BJ (cell line): ENCODE results near the gene PLD2. TPM values are rescaled to one million over a fixed set of nuclear protein-coding genes. Genes with fewer than 3 reads are reported as not detected.

Experiments used
- CTCF ChIA-PET: fragments of 350-600 bp; formaldehyde crosslinking; extraction: SDS; loops from one replicate; lab custom pipeline; 2021; ENCODE audit warnings: antibody characterized with exemption, inconsistent platforms; lab: Yijun Ruan, JAX
- POLR2A ChIA-PET: fragments of 300-600 bp; sonication (Branson Sonifier 250); formaldehyde crosslinking; extraction: SDS; loops from one replicate; lab custom pipeline; 2021; ENCODE audit warnings: antibody characterized with exemption; lab: Charles Lee
- DNase-seq: peaks from one replicate; pipeline ENCODE4 v3.0.0-alpha.2; 2011; ENCODE audit warnings: low read depth
- H3K27me3 ChIP-seq: 2 replicates; pipeline ENCODE4 v1.6.0; 2011; ENCODE audit warnings: low read length; ENCODE audit not compliant: control insufficient read depth, insufficient read depth
- H3K36me3 ChIP-seq: 2 replicates; pipeline ENCODE4 v1.5.1; 2011; ENCODE audit warnings: low read length; ENCODE audit not compliant: control insufficient read depth, insufficient read depth
- H3K4me3 ChIP-seq: 2 replicates; pipeline ENCODE4 v1.5.1; 2011; ENCODE audit warnings: low read depth, mild to moderate bottlenecking, control low read depth, low read length
- polyA plus RNA-seq: library from polyadenylated mRNA; depleted of rRNA; stranded (reverse); fragments of >200 nt; gene quantifications from 2 replicates; pipeline ENCODE4 v1.2.3, GENCODE V29; 2011
- TF ChIP-seq, protein P1 (sequence below): IDR thresholded peaks from 2 replicates; pipeline ENCODE4 v1.5.1; 2011; ENCODE audit warnings: low read depth, mild to moderate bottlenecking, control low read depth, inconsistent platforms, low read length, moderate library complexity; ENCODE audit not compliant: insufficient read depth

PLD2 gene
- polyA plus RNA-seq, 1 experiment = 34.1 TPM

DNA sequence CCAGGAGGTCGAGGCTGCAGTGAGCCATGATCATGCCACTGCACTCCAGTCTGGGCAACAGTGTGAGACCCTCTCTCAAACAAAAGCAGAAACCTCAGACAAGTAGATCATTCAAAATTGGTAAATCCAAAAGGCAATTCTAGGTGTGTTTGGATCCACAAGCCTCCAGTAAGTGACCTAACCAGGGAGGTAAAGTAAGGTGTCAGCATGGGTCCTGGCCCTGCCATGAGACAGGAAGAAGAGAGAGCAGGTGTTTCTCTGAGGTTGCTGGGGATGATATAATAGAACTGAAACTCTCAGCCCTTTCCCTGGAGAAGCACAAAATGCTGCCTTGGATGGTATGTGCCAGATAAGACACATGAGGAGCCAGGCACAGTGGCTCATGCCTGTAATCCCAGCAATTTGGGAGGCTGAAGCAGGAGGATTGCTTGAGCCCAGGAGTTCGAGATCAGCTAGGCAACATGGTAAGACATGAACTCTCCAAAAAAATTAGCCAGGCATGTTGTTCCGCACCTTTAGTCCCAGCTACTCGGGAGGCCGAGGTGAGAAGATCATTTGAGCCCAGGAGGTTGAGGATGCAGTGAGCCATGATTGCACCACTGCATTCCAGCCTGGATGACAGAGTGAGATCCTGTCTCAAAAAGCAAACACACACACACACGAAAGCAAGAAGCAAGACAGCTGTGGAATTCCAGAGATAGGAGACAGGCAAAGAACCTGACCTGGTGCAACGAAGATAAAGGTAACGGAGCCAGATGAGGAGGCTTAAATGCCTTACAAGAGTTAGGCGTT is 28.8 kb upstream of the PLD2 start:
- DNase-seq = no peak
- no peak overlapping the region for H3K4me3 ChIP-seq
- H3K36me3 ChIP-seq = no peaks in the 10 kb centered on the region
- peaks cover 9% of the 10 kb centered on the region for H3K27me3 ChIP-seq
- TF ChIP-seq, protein P1, sequence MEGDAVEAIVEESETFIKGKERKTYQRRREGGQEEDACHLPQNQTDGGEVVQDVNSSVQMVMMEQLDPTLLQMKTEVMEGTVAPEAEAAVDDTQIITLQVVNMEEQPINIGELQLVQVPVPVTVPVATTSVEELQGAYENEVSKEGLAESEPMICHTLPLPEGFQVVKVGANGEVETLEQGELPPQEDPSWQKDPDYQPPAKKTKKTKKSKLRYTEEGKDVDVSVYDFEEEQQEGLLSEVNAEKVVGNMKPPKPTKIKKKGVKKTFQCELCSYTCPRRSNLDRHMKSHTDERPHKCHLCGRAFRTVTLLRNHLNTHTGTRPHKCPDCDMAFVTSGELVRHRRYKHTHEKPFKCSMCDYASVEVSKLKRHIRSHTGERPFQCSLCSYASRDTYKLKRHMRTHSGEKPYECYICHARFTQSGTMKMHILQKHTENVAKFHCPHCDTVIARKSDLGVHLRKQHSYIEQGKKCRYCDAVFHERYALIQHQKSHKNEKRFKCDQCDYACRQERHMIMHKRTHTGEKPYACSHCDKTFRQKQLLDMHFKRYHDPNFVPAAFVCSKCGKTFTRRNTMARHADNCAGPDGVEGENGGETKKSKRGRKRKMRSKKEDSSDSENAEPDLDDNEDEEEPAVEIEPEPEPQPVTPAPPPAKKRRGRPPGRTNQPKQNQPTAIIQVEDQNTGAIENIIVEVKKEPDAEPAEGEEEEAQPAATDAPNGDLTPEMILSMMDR = no peak
- POLR2A ChIA-PET = no interaction called here
- CTCF ChIA-PET = interaction anchor here (0.8 to 1.1 kb wide), 2 partner anchors 10 to 112 kb away, joined by 3 read pairs; no protein-coding TSS in a partner anchor

DNA sequence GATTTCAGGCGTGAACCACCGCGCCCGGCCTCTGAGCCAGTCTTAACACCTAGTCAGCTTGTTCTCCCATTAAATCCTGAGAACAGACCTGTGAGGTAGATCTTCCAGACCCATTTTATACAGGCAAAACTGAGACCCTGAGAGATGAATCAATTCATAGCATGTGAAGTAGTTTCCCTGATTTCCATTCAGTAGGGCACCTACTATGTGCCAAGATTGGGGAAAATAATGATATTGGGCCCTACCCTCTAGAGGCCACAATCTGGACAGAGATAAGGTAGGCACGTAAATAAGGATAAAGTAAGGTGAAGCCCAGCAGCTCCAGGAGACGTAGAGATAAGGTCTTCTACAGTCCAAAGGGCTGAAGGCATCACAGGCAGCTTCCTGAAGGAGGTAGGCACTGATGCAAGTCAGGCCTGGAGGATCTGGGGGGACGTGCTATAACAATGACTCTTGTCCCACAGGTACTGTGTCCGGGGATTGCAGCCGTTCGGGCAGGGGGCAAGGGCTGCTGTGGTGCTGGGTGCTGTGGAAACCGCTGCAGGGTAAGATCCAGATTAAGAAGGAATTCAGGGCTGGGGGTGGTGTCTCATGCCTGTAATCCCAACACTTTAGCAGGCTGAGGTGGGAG is 26.5 kb upstream of the PLD2 start:
- no peak for DNase-seq
- Histone ChIP-seq H3K4me3 (no peak overlapping the region), H3K36me3 (no peaks in the 10 kb centered on the region), H3K27me3 (peaks cover 12% of the 10 kb centered on the region)
- ChIA-PET CTCF (interaction anchor here (1.1 to 1.9 kb wide), 3 partner anchors 10 to 129 kb away, joined by 3 to 13 read pairs (median 3); no protein-coding TSS in a partner anchor), POLR2A (no interaction called here)
- TF ChIP-seq, protein P1 = no peak

DNA sequence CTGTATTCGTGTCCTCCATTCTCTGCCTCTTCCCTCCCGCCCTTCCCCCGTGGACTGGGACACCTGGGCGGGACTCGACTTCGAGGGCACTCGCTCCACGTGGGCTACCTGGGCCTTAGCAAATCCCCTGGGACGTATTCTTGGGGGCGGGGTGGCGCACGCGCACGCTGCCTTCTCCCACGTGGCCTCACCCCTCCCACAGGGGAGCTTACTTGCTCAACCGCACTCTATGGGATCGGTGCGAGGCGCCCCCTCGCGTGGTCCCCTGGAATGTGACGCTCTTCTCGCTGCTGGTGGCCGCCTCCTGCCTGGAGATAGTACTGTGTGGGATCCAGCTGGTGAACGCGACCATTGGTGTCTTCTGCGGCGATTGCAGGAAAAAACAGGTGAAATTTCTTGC is 24.3 kb upstream of the PLD2 start:
- ChIA-PET POLR2A (no interaction called here), CTCF (interaction anchor here (0.6 kb wide), 1 partner anchor 106 kb away, joined by 4 read pairs; no protein-coding TSS in a partner anchor)
- peaks cover 15% of the 10 kb centered on the region for H3K27me3 ChIP-seq

DNA sequence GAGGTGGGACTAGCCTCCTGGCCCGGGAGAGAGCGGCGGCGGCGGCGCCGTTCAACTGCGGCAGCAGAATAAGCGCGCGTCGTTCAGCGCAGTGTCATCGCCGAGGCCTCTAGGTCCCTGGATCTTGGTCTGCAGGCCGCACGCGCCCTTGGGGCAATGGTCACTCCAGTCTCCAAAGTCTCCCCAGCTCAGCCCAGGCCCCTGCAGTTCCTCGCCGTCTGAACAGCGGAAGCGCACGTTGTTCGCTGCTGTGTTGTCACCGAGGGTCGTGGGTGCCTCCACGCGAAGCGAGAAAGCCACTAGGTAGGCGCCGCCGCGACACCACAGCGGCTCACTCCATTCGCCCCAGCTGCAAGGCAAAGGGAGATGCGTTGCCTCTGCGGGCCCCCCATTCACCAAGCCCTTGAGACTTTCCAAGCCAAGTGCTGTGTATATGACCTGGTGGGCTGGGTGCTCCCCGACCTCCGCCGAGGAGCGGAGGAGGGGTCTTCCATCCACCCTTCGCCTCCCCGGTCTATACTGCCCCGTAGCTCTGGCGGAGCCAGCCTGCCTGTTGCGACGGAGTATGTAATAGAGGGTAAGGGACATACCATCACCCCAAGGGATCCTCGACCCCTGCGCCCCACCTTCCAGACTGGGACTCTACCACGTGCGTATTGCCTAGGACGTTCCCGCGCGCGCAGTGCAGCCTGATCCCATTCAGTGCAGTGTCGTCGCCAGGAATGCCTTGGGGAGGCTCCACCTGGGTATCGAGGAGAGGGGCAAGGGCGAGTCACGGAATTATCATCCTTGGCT is 21.4 kb upstream of the PLD2 start:
- DNase-seq = no peak
- ChIA-PET POLR2A (no interaction called here), CTCF (interaction anchor here (0.6 to 7.9 kb wide), 7 partner anchors 41 to 120 kb away, joined by 3 to 112 read pairs (median 7); partner anchors contain the start of genes C17orf107 and CHRNE)
- TF ChIP-seq, protein P1 = no peak
- Histone ChIP-seq H3K4me3 (no peak overlapping the region), H3K27me3 (peaks cover 10% of the 10 kb centered on the region), H3K36me3 (no peaks in the 10 kb centered on the region)

More for the DNA sequence above, 24.3 kb upstream of the PLD2 start:
- TF ChIP-seq, protein P1 = no peak
- no peaks in the 10 kb centered on the region for H3K36me3 ChIP-seq
- H3K4me3 ChIP-seq = no peak overlapping the region
- DNase-seq = no peak

DNA sequence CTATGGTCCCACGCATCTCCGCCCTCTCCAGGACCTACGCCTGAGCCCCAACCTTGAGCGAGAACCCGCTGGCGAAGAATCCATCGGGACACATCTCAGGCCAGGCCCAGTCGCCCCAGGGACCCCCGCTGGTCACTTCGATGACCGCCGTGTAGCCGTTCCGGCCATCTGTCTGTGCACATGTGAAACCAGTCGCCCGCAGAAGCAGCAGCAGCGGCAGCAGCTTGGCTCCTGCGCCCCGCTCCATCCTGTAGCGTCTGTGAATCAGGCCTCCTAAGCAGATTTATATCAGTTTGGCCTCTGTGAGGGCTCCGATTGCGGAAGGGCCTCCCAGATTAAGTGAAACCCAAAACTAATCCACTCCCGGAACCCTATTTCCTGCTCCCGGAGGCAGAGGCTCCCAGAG is 20.8 kb upstream of the PLD2 start, which contains the start of gene VMO1:
VMO1 (minus strand) TSS at position 259 of the 406 bp plus-strand sequence; CDS start at position 247, 12 bp downstream.
- Histone ChIP-seq H3K4me3 (no peak within 1 kb of the TSS), H3K27me3 (peaks cover 10% of the 10 kb centered on the region), H3K36me3 (no peaks in the 10 kb centered on the region)
- DNase-seq = no peak
- POLR2A ChIA-PET = no interaction called here
- TF ChIP-seq, protein P1 = no peak
- CTCF ChIA-PET = interaction anchor here (0.6 to 7.9 kb wide), 9 partner anchors 11 to 119 kb away, joined by 3 to 112 read pairs (median 7); partner anchors contain the start of genes C17orf107 and CHRNE
